Measurements from ENCODE around the gene CHCHD10.

Gene CHCHD10

DNA sequence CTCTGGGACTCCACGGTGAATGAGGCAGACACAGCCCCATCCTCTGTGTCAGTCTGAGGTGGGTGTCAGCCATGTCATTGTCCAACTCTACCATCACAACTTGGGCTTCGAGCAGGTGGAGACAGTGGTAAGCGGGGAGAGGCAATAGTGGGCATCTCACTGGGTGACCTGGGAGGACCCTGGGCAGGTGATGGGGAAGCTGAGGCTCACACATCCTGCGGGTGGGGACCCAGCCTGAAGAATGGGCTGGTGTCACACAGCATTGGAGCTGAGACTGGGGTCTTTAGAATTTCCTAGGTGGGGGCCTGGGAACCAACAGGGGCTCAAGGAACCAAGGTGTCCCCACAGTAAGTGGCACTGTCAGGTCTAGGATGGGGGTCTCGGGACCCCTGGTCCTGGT is 12.0 kb upstream of the CHCHD10 start:
- no peak for ATAC-seq
- no peak for TF ChIP-seq SNAI2 (CRISPR knock-in tag; IDR thresholded peaks at IDR 0.05)
- TF ChIP-seq GLIS3 (CRISPR knock-in tag; IDR thresholded peaks at IDR 0.05) = no peak
- TF ChIP-seq PPARA (CRISPR knock-in tag; IDR thresholded peaks at IDR 0.05; ENCODE audit: borderline replicate concordance) = no peak
- no peak for TF ChIP-seq ARNTL (CRISPR knock-in tag; IDR thresholded peaks at IDR 0.05; ENCODE audit: borderline replicate concordance, low read depth)
- TF ChIP-seq, protein P1, sequence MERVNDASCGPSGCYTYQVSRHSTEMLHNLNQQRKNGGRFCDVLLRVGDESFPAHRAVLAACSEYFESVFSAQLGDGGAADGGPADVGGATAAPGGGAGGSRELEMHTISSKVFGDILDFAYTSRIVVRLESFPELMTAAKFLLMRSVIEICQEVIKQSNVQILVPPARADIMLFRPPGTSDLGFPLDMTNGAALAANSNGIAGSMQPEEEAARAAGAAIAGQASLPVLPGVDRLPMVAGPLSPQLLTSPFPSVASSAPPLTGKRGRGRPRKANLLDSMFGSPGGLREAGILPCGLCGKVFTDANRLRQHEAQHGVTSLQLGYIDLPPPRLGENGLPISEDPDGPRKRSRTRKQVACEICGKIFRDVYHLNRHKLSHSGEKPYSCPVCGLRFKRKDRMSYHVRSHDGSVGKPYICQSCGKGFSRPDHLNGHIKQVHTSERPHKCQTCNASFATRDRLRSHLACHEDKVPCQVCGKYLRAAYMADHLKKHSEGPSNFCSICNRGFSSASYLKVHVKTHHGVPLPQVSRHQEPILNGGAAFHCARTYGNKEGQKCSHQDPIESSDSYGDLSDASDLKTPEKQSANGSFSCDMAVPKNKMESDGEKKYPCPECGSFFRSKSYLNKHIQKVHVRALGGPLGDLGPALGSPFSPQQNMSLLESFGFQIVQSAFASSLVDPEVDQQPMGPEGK (CRISPR knock-in tag; IDR thresholded peaks at IDR 0.05; ENCODE audit: borderline replicate concordance) = no peak
- no peak for TF ChIP-seq BACH2 (CRISPR knock-in tag; IDR thresholded peaks at IDR 0.05; ENCODE audit: borderline replicate concordance)
- no peak for TF ChIP-seq OSR1 (CRISPR knock-in tag; IDR thresholded peaks at IDR 0.05)
- no peak for TF ChIP-seq ESRRG (CRISPR knock-in tag; IDR thresholded peaks at IDR 0.05)
- TF ChIP-seq ZNF70 (CRISPR knock-in tag; IDR thresholded peaks at IDR 0.05) = no peak
- TF ChIP-seq, protein P2, sequence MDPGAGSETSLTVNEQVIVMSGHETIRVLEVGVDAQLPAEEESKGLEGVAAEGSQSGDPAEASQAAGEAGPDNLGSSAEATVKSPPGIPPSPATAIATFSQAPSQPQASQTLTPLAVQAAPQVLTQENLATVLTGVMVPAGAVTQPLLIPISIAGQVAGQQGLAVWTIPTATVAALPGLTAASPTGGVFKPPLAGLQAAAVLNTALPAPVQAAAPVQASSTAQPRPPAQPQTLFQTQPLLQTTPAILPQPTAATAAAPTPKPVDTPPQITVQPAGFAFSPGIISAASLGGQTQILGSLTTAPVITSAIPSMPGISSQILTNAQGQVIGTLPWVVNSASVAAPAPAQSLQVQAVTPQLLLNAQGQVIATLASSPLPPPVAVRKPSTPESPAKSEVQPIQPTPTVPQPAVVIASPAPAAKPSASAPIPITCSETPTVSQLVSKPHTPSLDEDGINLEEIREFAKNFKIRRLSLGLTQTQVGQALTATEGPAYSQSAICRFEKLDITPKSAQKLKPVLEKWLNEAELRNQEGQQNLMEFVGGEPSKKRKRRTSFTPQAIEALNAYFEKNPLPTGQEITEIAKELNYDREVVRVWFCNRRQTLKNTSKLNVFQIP (CRISPR knock-in tag; IDR thresholded peaks at IDR 0.05; ENCODE audit: borderline replicate concordance, low read depth) = no peak
- TF ChIP-seq, protein P3, sequence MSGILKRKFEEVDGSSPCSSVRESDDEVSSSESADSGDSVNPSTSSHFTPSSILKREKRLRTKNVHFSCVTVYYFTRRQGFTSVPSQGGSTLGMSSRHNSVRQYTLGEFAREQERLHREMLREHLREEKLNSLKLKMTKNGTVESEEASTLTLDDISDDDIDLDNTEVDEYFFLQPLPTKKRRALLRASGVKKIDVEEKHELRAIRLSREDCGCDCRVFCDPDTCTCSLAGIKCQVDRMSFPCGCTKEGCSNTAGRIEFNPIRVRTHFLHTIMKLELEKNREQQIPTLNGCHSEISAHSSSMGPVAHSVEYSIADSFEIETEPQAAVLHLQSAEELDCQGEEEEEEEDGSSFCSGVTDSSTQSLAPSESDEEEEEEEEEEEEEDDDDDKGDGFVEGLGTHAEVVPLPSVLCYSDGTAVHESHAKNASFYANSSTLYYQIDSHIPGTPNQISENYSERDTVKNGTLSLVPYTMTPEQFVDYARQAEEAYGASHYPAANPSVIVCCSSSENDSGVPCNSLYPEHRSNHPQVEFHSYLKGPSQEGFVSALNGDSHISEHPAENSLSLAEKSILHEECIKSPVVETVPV (CRISPR knock-in tag; IDR thresholded peaks at IDR 0.05) = no peak
- TF ChIP-seq ZNF565 (CRISPR knock-in tag; conservative IDR thresholded peaks at IDR 0.05; ENCODE audit: low read depth) = no peak
- TF ChIP-seq ZFP3 (CRISPR knock-in tag; IDR thresholded peaks at IDR 0.05) = no peak
- no peak for TF ChIP-seq TCF4 (CRISPR knock-in tag; IDR thresholded peaks at IDR 0.05; ENCODE audit: borderline replicate concordance)
- TF ChIP-seq ZFP30 (CRISPR knock-in tag; IDR thresholded peaks at IDR 0.05) = no peak
- no peak for TF ChIP-seq CSDC2 (CRISPR knock-in tag; IDR thresholded peaks at IDR 0.05)
- TF ChIP-seq ZC3H10 (CRISPR knock-in tag; IDR thresholded peaks at IDR 0.05) = no peak
- no peak for TF ChIP-seq TOX (CRISPR knock-in tag; IDR thresholded peaks at IDR 0.05; ENCODE audit: borderline replicate concordance)
- no peak for TF ChIP-seq RARB (CRISPR knock-in tag; IDR thresholded peaks at IDR 0.05)
- no peak for TF ChIP-seq ISL1 (CRISPR knock-in tag; IDR thresholded peaks at IDR 0.05)

DNA sequence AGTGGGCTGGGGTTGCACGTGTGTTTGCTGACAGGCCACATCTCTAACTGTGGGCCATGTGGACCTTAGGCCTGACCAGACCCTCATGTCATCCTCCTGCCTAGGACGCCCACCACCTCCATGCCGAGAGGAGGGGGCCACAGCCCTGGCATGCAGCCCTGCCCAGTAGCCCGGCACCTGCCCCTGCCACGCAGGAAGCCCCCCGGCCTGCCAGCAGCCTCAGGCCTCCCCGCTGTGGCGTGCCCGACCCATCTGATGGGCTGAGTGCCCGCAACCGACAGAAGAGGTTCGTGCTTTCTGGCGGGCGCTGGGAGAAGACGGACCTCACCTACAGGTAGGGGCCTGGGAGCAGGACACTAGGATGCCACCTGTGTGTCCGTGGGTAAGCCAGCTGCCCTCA is 11.3 kb upstream of the CHCHD10 start:
- TF ChIP-seq ZC3H10 (CRISPR knock-in tag; IDR thresholded peaks at IDR 0.05) (no peak), GLIS3 (CRISPR knock-in tag; IDR thresholded peaks at IDR 0.05) (no peak)
- TF ChIP-seq, protein P1 (CRISPR knock-in tag; IDR thresholded peaks at IDR 0.05; ENCODE audit: borderline replicate concordance) = no peak
- TF ChIP-seq, protein P2 (CRISPR knock-in tag; IDR thresholded peaks at IDR 0.05; ENCODE audit: borderline replicate concordance, low read depth) = no peak
- no peak for ATAC-seq

DNA sequence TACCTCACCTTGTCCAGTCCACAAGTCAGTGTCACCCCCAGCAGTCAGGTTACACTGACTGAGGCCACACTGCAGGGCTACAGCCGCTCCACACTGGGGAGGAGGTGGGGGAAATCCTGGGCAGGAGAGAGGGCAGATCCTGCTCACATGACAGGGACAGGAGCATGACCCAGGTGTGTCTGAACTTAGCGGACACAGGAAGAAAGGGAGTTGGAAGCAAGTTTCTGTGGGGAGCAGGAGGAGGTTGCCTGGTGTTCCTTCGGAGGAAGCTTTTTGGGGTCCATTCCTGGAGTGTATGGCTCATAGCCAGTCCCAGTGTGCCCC is 10.8 kb upstream of the CHCHD10 start:
- TF ChIP-seq ESRRG (CRISPR knock-in tag; IDR thresholded peaks at IDR 0.05) (no peak), ZC3H10 (CRISPR knock-in tag; IDR thresholded peaks at IDR 0.05) (no peak), ZNF70 (CRISPR knock-in tag; IDR thresholded peaks at IDR 0.05) (no peak), OSR1 (CRISPR knock-in tag; IDR thresholded peaks at IDR 0.05) (no peak), ZNF8 (CRISPR knock-in tag; IDR thresholded peaks at IDR 0.05) (no peak), GLIS3 (CRISPR knock-in tag; IDR thresholded peaks at IDR 0.05) (no peak), RARB (CRISPR knock-in tag; IDR thresholded peaks at IDR 0.05) (no peak), PPARA (CRISPR knock-in tag; IDR thresholded peaks at IDR 0.05; ENCODE audit: borderline replicate concordance) (no peak), SNAI2 (CRISPR knock-in tag; IDR thresholded peaks at IDR 0.05) (no peak), ISL1 (CRISPR knock-in tag; IDR thresholded peaks at IDR 0.05) (no peak), ARNTL (CRISPR knock-in tag; IDR thresholded peaks at IDR 0.05; ENCODE audit: borderline replicate concordance, low read depth) (no peak)
- TF ChIP-seq, protein P4, sequence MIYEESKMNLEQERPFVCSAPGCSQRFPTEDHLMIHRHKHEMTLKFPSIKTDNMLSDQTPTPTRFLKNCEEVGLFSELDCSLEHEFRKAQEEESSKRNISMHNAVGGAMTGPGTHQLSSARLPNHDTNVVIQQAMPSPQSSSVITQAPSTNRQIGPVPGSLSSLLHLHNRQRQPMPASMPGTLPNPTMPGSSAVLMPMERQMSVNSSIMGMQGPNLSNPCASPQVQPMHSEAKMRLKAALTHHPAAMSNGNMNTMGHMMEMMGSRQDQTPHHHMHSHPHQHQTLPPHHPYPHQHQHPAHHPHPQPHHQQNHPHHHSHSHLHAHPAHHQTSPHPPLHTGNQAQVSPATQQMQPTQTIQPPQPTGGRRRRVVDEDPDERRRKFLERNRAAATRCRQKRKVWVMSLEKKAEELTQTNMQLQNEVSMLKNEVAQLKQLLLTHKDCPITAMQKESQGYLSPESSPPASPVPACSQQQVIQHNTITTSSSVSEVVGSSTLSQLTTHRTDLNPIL (CRISPR knock-in tag; IDR thresholded peaks at IDR 0.05; ENCODE audit: low read depth) = no peak
- TF ChIP-seq, protein P1 (CRISPR knock-in tag; IDR thresholded peaks at IDR 0.05; ENCODE audit: borderline replicate concordance) = no peak
- TF ChIP-seq, protein P3 (CRISPR knock-in tag; IDR thresholded peaks at IDR 0.05) = no peak
- ATAC-seq = no peak

All from SK-N-SH treated with all-trans-retinoic acid at 6 μM for 48 hours (cell line).